Skeletal muscle tissue (tissue), 4 donors: ENCODE results near the gene NDUFS6. TPM values are rescaled to one million over a fixed set of nuclear protein-coding genes. Genes with fewer than 3 reads are reported as not detected.
"Not testable (repeated sequence)": the region's sequence is repeated elsewhere in the genome, so short reads cannot be mapped to it uniquely, and the experiment has no call there.

Source experiments
- H3K27ac ChIP-seq: one replicate; pipeline ENCODE4 v1.7.0; 2013; ENCODE audit warnings: mild to moderate bottlenecking, low read depth, low read length, inconsistent platforms
- H3K27me3 ChIP-seq, 3 donors: one replicate each; pipeline ENCODE4 v1.7.0; 2013; ENCODE audit warnings: low read length in 3 of 3; ENCODE audit not compliant: control insufficient read depth in 3 of 3, insufficient read depth in 3 of 3
- H3K36me3 ChIP-seq, 3 donors: one replicate each; pipeline ENCODE4 v1.7.0; 2013; ENCODE audit warnings: low read length in 3 of 3; ENCODE audit not compliant: control insufficient read depth in 3 of 3, insufficient read depth in 3 of 3
- H3K4me1 ChIP-seq, 3 donors: one replicate each; pipeline ENCODE4 v1.7.0; 2013; ENCODE audit warnings: low read length in 3 of 3, mild to moderate bottlenecking in 3 of 3; ENCODE audit not compliant: control insufficient read depth in 3 of 3, insufficient read depth in 3 of 3
- H3K4me3 ChIP-seq, 3 donors: one replicate each; pipeline ENCODE4 v1.7.0; 2013; ENCODE audit warnings: low read length in 3 of 3
- H3K9ac ChIP-seq, 3 donors: one replicate each; pipeline ENCODE4 v1.7.0; 2013; ENCODE audit warnings: low read length in 3 of 3, mild to moderate bottlenecking in 3 of 3, moderate library complexity in 2 of 3, low read depth in 1 of 3
- H3K9me3 ChIP-seq, 3 donors: one replicate each; pipeline ENCODE4 v1.7.0; 2013; ENCODE audit warnings: low read length in 3 of 3; ENCODE audit not compliant: control insufficient read depth in 3 of 3
- total RNA-seq: library from RNA; depleted of rRNA; stranded (reverse); fragments of >200 nt; gene quantifications from one replicate; pipeline ENCODE4 v1.2.3, GENCODE V29; 2014
- donor health status: Osteomylitis.

Gene NDUFS6
- total RNA-seq, 1 donor from 2014 or later: 37.1 TPM

- no peak overlapping the region for H3K27ac ChIP-seq
- no peaks in the 10 kb centered on the region for H3K27me3 ChIP-seq
- peaks cover 53 to 78% (median 74%) of the 10 kb centered on the region in 3 donors for H3K36me3 ChIP-seq
- no peaks in the 10 kb centered on the region for H3K9me3 ChIP-seq
- peaks cover 11 to 14% (median 13%) of the 10 kb centered on the region in 3 donors for H3K4me1 ChIP-seq
- H3K9ac ChIP-seq: no peak overlapping the region
- H3K4me3 ChIP-seq: no peak overlapping the region
These were observed 13.2 kb downstream of the NDUFS6 start for GRCh38 chr5:1814183-1815020.

GRCh38 chr5:1815071-1815786, 14.0 kb downstream of the NDUFS6 start:
- peaks cover 50 to 71% (median 70%) of the 10 kb centered on the region in 3 donors for H3K36me3 ChIP-seq
- no peak overlapping the region for H3K27ac ChIP-seq
- no peaks in the 10 kb centered on the region for H3K27me3 ChIP-seq
- peaks cover 7 to 11% (median 10%) of the 10 kb centered on the region in 3 donors for H3K4me1 ChIP-seq
- H3K4me3 ChIP-seq: no peak overlapping the region
- no peaks in the 10 kb centered on the region for H3K9me3 ChIP-seq
- no peak overlapping the region for H3K9ac ChIP-seq

GRCh38 chr5:1815881-1816292, 14.7 kb downstream of the NDUFS6 start:
- H3K9ac ChIP-seq: no peak overlapping the region
- H3K9me3 ChIP-seq: no peaks in the 10 kb centered on the region
- H3K36me3 ChIP-seq: peaks cover 52 to 76% (median 73%) of the 10 kb centered on the region in 3 donors
- H3K27me3 ChIP-seq: no peaks in the 10 kb centered on the region
- no peak overlapping the region for H3K4me3 ChIP-seq
- no peak overlapping the region for H3K27ac ChIP-seq
- H3K4me1 ChIP-seq: peaks cover under 1 to 7% (median 5%) of the 10 kb centered on the region in 3 donors

- not testable (repeated sequence) for H3K27me3 ChIP-seq, H3K4me3 ChIP-seq, H3K9ac ChIP-seq, H3K27ac ChIP-seq, H3K4me1 ChIP-seq, H3K9me3 ChIP-seq
- H3K36me3 ChIP-seq: peaks cover 59 to 82% (median 77%) of the 10 kb centered on the region in 3 donors
These were observed 15.4 kb downstream of the NDUFS6 start for GRCh38 chr5:1816495-1817089.

- H3K36me3 ChIP-seq: peaks cover 62 to 81% (median 80%) of the 10 kb centered on the region in 3 donors
These were observed 16.2 kb downstream of the NDUFS6 start for GRCh38 chr5:1817261-1818043.

GRCh38 chr5:1818784-1819183, 17.6 kb downstream of the NDUFS6 start:
- Histone ChIP-seq H3K4me1 (no peaks in the 10 kb centered on the region), H3K27ac (no peak overlapping the region), H3K36me3 (peaks cover 62 to 79% (median 75%) of the 10 kb centered on the region in 3 donors), H3K4me3 (no peak overlapping the region), H3K27me3 (no peaks in the 10 kb centered on the region), H3K9me3 (no peaks in the 10 kb centered on the region), H3K9ac (no peak overlapping the region)

More at GRCh38 chr5:1817261-1818043, 16.2 kb downstream of the NDUFS6 start:
- Histone ChIP-seq H3K9me3 (no peaks in the 10 kb centered on the region), H3K9ac (no peak overlapping the region), H3K27me3 (no peaks in the 10 kb centered on the region), H3K4me1 (no peaks in the 10 kb centered on the region), H3K4me3 (no peak overlapping the region), H3K27ac (no peak overlapping the region)

- no peaks in the 10 kb centered on the region for H3K9me3 ChIP-seq
- no peaks in the 10 kb centered on the region for H3K4me1 ChIP-seq
- H3K27me3 ChIP-seq: no peaks in the 10 kb centered on the region
- H3K4me3 ChIP-seq: no peak overlapping the region
- H3K27ac ChIP-seq: no peak overlapping the region
- no peak overlapping the region for H3K9ac ChIP-seq
- peaks cover 61 to 75% (median 71%) of the 10 kb centered on the region in 3 donors for H3K36me3 ChIP-seq
These were observed 18.3 kb downstream of the NDUFS6 start for GRCh38 chr5:1819458-1819857.

GRCh38 chr5:1820381-1820780, 19.2 kb downstream of the NDUFS6 start:
- Histone ChIP-seq H3K27me3 (no peaks in the 10 kb centered on the region), H3K4me1 (no peaks in the 10 kb centered on the region), H3K9ac (no peak overlapping the region), H3K36me3 (peaks cover 54 to 68% (median 64%) of the 10 kb centered on the region in 3 donors), H3K4me3 (no peak overlapping the region), H3K9me3 (no peaks in the 10 kb centered on the region), H3K27ac (no peak overlapping the region)

GRCh38 chr5:1820926-1821325, 19.7 kb downstream of the NDUFS6 start:
- no peaks in the 10 kb centered on the region for H3K4me1 ChIP-seq
- no peak overlapping the region for H3K9ac ChIP-seq
- peaks cover 53 to 63% (median 59%) of the 10 kb centered on the region in 3 donors for H3K36me3 ChIP-seq
- no peaks in the 10 kb centered on the region for H3K9me3 ChIP-seq
- no peak overlapping the region for H3K27ac ChIP-seq
- H3K27me3 ChIP-seq: no peaks in the 10 kb centered on the region
- no peak overlapping the region for H3K4me3 ChIP-seq
